GM12878 (cell line): ENCODE measurements around the gene HRH3. TPM values are rescaled to one million over a fixed set of nuclear protein-coding genes. Genes with fewer than 3 reads are reported as not detected.

Experiments
- ATAC-seq: fragments of 200-7000 bp; cut with Tn5 transposase; 3 replicates; pipeline ENCODE4 v1.9.1; 2020; ENCODE audit warnings: mild to moderate bottlenecking, moderate library complexity
- BruUV-seq: library from RNA; stranded (reverse); fragments of 400-500 nt; replicated peaks from 2 replicates; lab custom pipeline; 2021; lab: Mats Ljungman, UMichigan
- CTCF ChIA-PET: fragments of 300-600 bp; sonication (Branson Sonifier 250); formaldehyde crosslinking; extraction: SDS; loops from one replicate; lab custom pipeline; 2021; ENCODE audit warnings: inconsistent platforms; lab: Yijun Ruan, JAX
- POLR2A ChIA-PET: fragments of 350-600 bp; formaldehyde crosslinking; extraction: SDS; loops from one replicate; lab custom pipeline; 2021; ENCODE audit warnings: inconsistent platforms; lab: Charles Lee
- RAD21 ChIA-PET: fragments of 300-600 bp; sonication (Branson Sonifier 250); formaldehyde crosslinking; loops from one replicate; lab custom pipeline; 2023; ENCODE audit warnings: antibody characterized with exemption; ENCODE audit not compliant: unreplicated experiment; lab: Charles Lee
- SMC1A ChIA-PET: fragments of 300-600 bp; sonication (Branson Sonifier 250); formaldehyde crosslinking; loops from one replicate; lab custom pipeline; 2023; ENCODE audit not compliant: unreplicated experiment, uncharacterized antibody; lab: Charles Lee
- DNase-seq: peaks from one replicate; pipeline ENCODE4 v3.0.0-alpha.2; 2011; ENCODE audit warnings: low read depth, low spot score
- FAIRE-seq: peaks from 3 replicates; lab custom pipeline; 2011; peaks lifted over from hg19 to GRCh38; lab: Jason Lieb, UNC
- H2AFZ ChIP-seq: 2 replicates; pipeline ENCODE4 v1.6.0; 2011; ENCODE audit warnings: low read depth, low read length, control low read depth; ENCODE audit not compliant: control insufficient read depth
- H3K27ac ChIP-seq: 2 replicates; pipeline ENCODE4 v1.5.1; 2011; ENCODE audit warnings: control low read depth; ENCODE audit not compliant: control insufficient read depth, insufficient read depth
- H3K27me3 ChIP-seq, 2 experiments: replicated peaks in 1 of 2; 2 replicates each; pipeline versions ENCODE4 v1.6.0 to v1.6.1; 2011; ENCODE audit warnings: low read length in 1 of 2; ENCODE audit not compliant: control insufficient read depth in 2 of 2, insufficient read depth in 2 of 2
- H3K36me3 ChIP-seq, 2 experiments: 2 replicates each; pipeline ENCODE4 v1.5.1; 2011; ENCODE audit warnings: low read length in 1 of 2; ENCODE audit not compliant: control insufficient read depth in 2 of 2, insufficient read depth in 2 of 2
- H3K4me1 ChIP-seq: 2 replicates; pipeline ENCODE4 v1.6.1; 2011; ENCODE audit warnings: mild to moderate bottlenecking, low read length, moderate library complexity, mixed read lengths; ENCODE audit not compliant: control insufficient read depth, insufficient read depth
- H3K4me2 ChIP-seq: 2 replicates; pipeline ENCODE4 v1.6.0; 2011; ENCODE audit warnings: control low read depth; ENCODE audit not compliant: control insufficient read depth, insufficient read depth
- H3K4me3 ChIP-seq: fragments of 200-600 bp; sonication (generic); 2 replicates; pipeline ENCODE4 v1.5.1; 2016
- H3K79me2 ChIP-seq: 2 replicates; pipeline ENCODE4 v1.6.0; 2011; ENCODE audit warnings: low read length; ENCODE audit not compliant: control insufficient read depth, insufficient read depth
- H3K9ac ChIP-seq: 2 replicates; pipeline ENCODE4 v1.8.0; 2011; ENCODE audit warnings: low read length, control low read depth, mixed read lengths; ENCODE audit not compliant: control insufficient read depth, insufficient read depth
- H3K9me3 ChIP-seq: replicated peaks from 3 replicates; pipeline ENCODE4 v1.5.1; 2011; ENCODE audit warnings: mild to moderate bottlenecking, low read length; ENCODE audit not compliant: control insufficient read depth, insufficient read depth
- H4K20me1 ChIP-seq: 2 replicates; pipeline ENCODE4 v1.6.0; 2011; ENCODE audit not compliant: control insufficient read depth, insufficient read depth
- BHLHE40 ChIP-seq, 2 experiments: fragments of 450-650 bp in 1 of 2; IDR thresholded peaks; 2 replicates each; pipeline ENCODE4 v1.6.1; 2011 to 2017; ENCODE audit warnings: low read depth in 2 of 2, borderline replicate concordance in 1 of 2, improper control_type of control experiment in 1 of 2, low read length in 1 of 2, mild to moderate bottlenecking in 1 of 2
- CBFB ChIP-seq: IDR thresholded peaks from 2 replicates; pipeline ENCODE4 v1.6.1; 2016; ENCODE audit warnings: antibody characterized with exemption, low read depth
- CHD2 ChIP-seq: IDR thresholded peaks from 2 replicates; pipeline ENCODE4 v1.6.1; 2011; ENCODE audit warnings: low read depth, low read length, improper control_type of control experiment, borderline replicate concordance
- GATAD2B ChIP-seq: fragments of 450-650 bp; conservative IDR thresholded peaks from 2 replicates; pipeline ENCODE4 v1.6.1; 2017; ENCODE audit warnings: low read depth, mild to moderate bottlenecking, moderate library complexity
- HDAC6 ChIP-seq: fragments of 200-600 bp; sonication (generic); IDR thresholded peaks from one replicate; pipeline ENCODE4 v1.8.0; 2017; ENCODE audit warnings: antibody characterized with exemption; ENCODE audit not compliant: unreplicated experiment
- KDM1A ChIP-seq: fragments of 200-600 bp; sonication (generic); IDR thresholded peaks from 2 replicates; pipeline ENCODE4 v1.6.1; 2016; ENCODE audit warnings: borderline replicate concordance
- MEF2A ChIP-seq: IDR thresholded peaks from 2 replicates; pipeline ENCODE4 v1.6.1; 2011; ENCODE audit warnings: low read depth, mild to moderate bottlenecking, low read length, moderate library complexity; ENCODE audit not compliant: insufficient read depth
- NR2F1 ChIP-seq: fragments of 450-650 bp; conservative IDR thresholded peaks from 2 replicates; pipeline ENCODE4 v1.6.1; 2017; ENCODE audit warnings: mild to moderate bottlenecking
- SREBF2 ChIP-seq: IDR thresholded peaks from 2 replicates; pipeline ENCODE4 v1.6.1; 2012; ENCODE audit warnings: mild to moderate bottlenecking, low read length
- TCF7 ChIP-seq: IDR thresholded peaks from 2 replicates; pipeline ENCODE4 v1.6.1; 2014; ENCODE audit warnings: antibody characterized with exemption, borderline replicate concordance
- YY1 ChIP-seq: IDR thresholded peaks from 2 replicates; pipeline ENCODE4 v1.6.1; 2011; ENCODE audit warnings: low read depth, mild to moderate bottlenecking, low read length
- WGBS: methylation state at CpG from one replicate; pipeline ENCODE4 v1.1.6; 2016; ENCODE audit warnings: low lambda C conversion rate; ENCODE audit not compliant: insufficient replicate concordance, insufficient coverage; ENCODE audit errors: missing lambda C conversion rate; 5-methylcytosine and 5-hydroxymethylcytosine counted together
- in situ Hi-C: fragments of 300-500 bp; cut with MboI; formaldehyde crosslinking; loops from 9 replicates; pipeline ENCODE4 v1.14.3; 2018; ENCODE audit warnings: mixed read lengths
- intact Hi-C: fragments of 100-400 bp; cut with micrococcal nuclease; formaldehyde crosslinking; loops from one replicate; pipeline ENCODE4 v1.14.2; 2022; ENCODE audit not compliant: unreplicated experiment
- polyA plus RNA-seq, 11 experiments: library from polyadenylated mRNA; depleted of rRNA in 4 of 11; unstranded in 6 of 11; stranded (reverse) in 5 of 11; fragments of >200 nt; fragmentation: Nextera tagmentation in 4 of 11; fragmentation: Illumina TruSeq in 1 of 11; extraction: Ambion mirVana in 4 of 11; extraction: Trizol in 1 of 11; gene quantifications; 1 replicate in 1 of 11; 2 replicates in 10 of 11; pipeline versions ENCODE4 v1.2.1 to v1.2.3, GENCODE V29; 2011 to 2016; ENCODE audit warnings: inconsistent platforms in 2 of 11, missing spikeins in 2 of 11, low read depth in 1 of 11
- total RNA-seq, 4 experiments: library from RNA; depleted of rRNA in 3 of 4; stranded (reverse); fragments of >200 nt in 3 of 4; fragmentation: Illumina TruSeq in 1 of 4; extraction: Trizol in 1 of 4; gene quantifications; 2 replicates each; pipeline versions ENCODE4 v1.2.1 to v1.2.3, GENCODE V29; 2013 to 2021
- TF ChIP-seq, protein P1 (sequence below): IDR thresholded peaks from 2 replicates; pipeline ENCODE4 v1.6.1; 2011; ENCODE audit warnings: low read depth, mild to moderate bottlenecking, low read length, moderate library complexity, borderline replicate concordance; ENCODE audit errors: extremely low read depth
- TF ChIP-seq, protein P2 (sequence below): fragments of 450-650 bp; IDR thresholded peaks from 2 replicates; pipeline ENCODE4 v1.6.1; 2016; ENCODE audit warnings: mild to moderate bottlenecking

Gene HRH3
- total and polyA plus RNA-seq, 10 of the 15 experiments (the other 5 are each of a cell fraction or from before 2014, with no cell fraction given) = not detected

- BruUV-seq = no TSS peak
- no peak overlapping the region for H3K27ac ChIP-seq
- CTCF ChIA-PET = no interaction called here
- no peaks in the 10 kb centered on the region for H3K36me3 ChIP-seq
- intact Hi-C loops = no loop called here
- no peak for DNase-seq
- no peaks in the 10 kb centered on the region for H4K20me1 ChIP-seq
- no peaks in the 10 kb centered on the region for H3K9me3 ChIP-seq
- H2AFZ ChIP-seq = no peak overlapping the region
- H3K9ac ChIP-seq = no peak overlapping the region
- in situ Hi-C loops = no loop called here
- POLR2A ChIA-PET = no interaction called here
- TF ChIP-seq CBFB = no peak
- no peak for TF ChIP-seq TCF7
- TF ChIP-seq, all 136 proteins: peak for 0
- no peaks in the 10 kb centered on the region for H3K4me1 ChIP-seq
- no peaks in the 10 kb centered on the region for H3K79me2 ChIP-seq
- FAIRE-seq (no peak), ATAC-seq (no peak)
- ChIA-PET RAD21 (no interaction called here), SMC1A (no interaction called here)
- H3K4me2 ChIP-seq = no peak overlapping the region
- no peak overlapping the region for H3K4me3 ChIP-seq
- 74% methylated on average over 17 of the region's 17 CpGs for WGBS
- H3K27me3 ChIP-seq = no peaks in the 10 kb centered on the region
Measured at GRCh38 chr20:62209850-62210495, 10.1 kb downstream of the HRH3 start.

- FAIRE-seq (no peak), ATAC-seq (no peak), DNase-seq (no peak)
- no peaks in the 10 kb centered on the region for H3K27me3 ChIP-seq
- no peaks in the 10 kb centered on the region for H3K79me2 ChIP-seq
- CTCF ChIA-PET = no interaction called here
- POLR2A ChIA-PET = no interaction called here
- no peak overlapping the region for H3K9ac ChIP-seq
- RAD21 ChIA-PET = no interaction called here
- no peak overlapping the region for H3K27ac ChIP-seq
- no peak overlapping the region for H3K4me3 ChIP-seq
- H4K20me1 ChIP-seq = no peaks in the 10 kb centered on the region
- no peaks in the 10 kb centered on the region for H3K36me3 ChIP-seq
- 77% methylated on average over 26 of the region's 27 CpGs for WGBS
- SMC1A ChIA-PET = no interaction called here
- no peaks in the 10 kb centered on the region for H3K9me3 ChIP-seq
- BruUV-seq = no TSS peak
- H2AFZ ChIP-seq = no peak overlapping the region
- no peak overlapping the region for H3K4me2 ChIP-seq
- intact Hi-C loops = no loop called here
- no peaks in the 10 kb centered on the region for H3K4me1 ChIP-seq
- in situ Hi-C loops = no loop called here
- TF ChIP-seq CHD2 = no peak
- TF ChIP-seq MEF2A = no peak
- no peak for TF ChIP-seq BHLHE40 (IDR thresholded peaks at IDR 0.05; ENCODE audit: borderline replicate concordance in 1 of 2, low read depth in 2 of 2, low read length in 1 of 2)
- no peak for TF ChIP-seq NR2F1
- TF ChIP-seq, protein P1, sequence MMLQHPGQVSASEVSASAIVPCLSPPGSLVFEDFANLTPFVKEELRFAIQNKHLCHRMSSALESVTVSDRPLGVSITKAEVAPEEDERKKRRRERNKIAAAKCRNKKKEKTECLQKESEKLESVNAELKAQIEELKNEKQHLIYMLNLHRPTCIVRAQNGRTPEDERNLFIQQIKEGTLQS = no peak
- no peak for TF ChIP-seq SREBF2
- no peak for TF ChIP-seq GATAD2B
- no peak for TF ChIP-seq KDM1A
- TF ChIP-seq YY1 = no peak
- TF ChIP-seq, protein P2, sequence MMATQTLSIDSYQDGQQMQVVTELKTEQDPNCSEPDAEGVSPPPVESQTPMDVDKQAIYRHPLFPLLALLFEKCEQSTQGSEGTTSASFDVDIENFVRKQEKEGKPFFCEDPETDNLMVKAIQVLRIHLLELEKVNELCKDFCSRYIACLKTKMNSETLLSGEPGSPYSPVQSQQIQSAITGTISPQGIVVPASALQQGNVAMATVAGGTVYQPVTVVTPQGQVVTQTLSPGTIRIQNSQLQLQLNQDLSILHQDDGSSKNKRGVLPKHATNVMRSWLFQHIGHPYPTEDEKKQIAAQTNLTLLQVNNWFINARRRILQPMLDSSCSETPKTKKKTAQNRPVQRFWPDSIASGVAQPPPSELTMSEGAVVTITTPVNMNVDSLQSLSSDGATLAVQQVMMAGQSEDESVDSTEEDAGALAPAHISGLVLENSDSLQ = no peak
- no peak for TF ChIP-seq HDAC6
Measured at GRCh38 chr20:62208795-62209755, 11.0 kb downstream of the HRH3 start.
